ENCODE data around the gene NEUROD2. TPM values are rescaled to one million over a fixed set of nuclear protein-coding genes. Genes with fewer than 3 reads are reported as not detected.

NEUROD2 gene
- total RNA-seq, 1 donor from 2014 or later = not detected

DNA sequence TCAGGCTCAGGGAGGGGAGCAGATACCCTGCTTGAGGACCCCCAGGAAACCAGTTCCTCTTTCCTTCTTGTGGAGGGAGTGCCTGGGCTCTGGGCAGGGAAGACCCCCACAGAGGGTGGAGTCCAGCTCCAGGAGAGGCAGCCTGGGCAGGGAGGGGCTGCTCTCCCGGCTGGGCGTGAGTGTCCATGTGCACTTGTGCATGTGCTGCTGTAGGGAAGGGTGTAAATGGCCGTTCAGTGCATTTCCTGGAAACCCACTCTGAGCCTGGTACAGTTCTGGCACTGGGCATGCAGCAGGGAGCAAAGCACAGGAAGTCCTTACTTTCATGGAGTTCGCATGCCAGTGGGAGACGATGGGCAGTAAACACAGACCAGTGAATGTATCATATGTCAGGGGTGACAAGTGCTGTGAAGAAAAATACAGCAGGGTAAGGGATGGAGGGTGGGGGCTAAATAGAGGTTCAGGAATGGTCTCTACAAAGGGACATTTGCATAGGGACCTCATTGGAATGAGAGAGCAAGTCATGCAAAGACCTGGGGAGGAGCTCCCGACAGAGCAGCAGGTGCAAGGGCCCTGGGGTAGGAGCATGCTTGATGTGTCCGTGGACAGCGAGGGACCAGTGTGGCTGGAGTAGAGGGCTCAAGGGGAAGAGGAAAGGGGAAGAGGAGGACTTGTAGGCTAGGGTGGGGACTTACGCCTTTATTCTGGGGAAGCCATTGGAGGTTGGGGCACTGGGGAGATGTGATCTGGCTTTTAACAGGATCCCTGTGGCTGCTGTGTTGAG lies 34.8 kb upstream of the NEUROD2 start:
- H3K4me3 Mint-ChIP-seq = no peak overlapping the region
- no peaks in the 10 kb centered on the region for H3K27me3 Mint-ChIP-seq (ENCODE audit: low read depth)
- TF ChIP-seq CTCF (conservative IDR thresholded peaks at IDR 0.05) = no peak
- H3K36me3 Mint-ChIP-seq (ENCODE audit: low read depth) = no peaks in the 10 kb centered on the region
- no peak for DNase-seq (ENCODE audit: low read depth, low spot score)
- no peaks in the 10 kb centered on the region for H3K9me3 Mint-ChIP-seq
- peaks cover 42% of the 10 kb centered on the region for H3K4me1 Mint-ChIP-seq
- H3K27ac Mint-ChIP-seq (ENCODE audit: unreplicated experiment) = no peak overlapping the region

DNA sequence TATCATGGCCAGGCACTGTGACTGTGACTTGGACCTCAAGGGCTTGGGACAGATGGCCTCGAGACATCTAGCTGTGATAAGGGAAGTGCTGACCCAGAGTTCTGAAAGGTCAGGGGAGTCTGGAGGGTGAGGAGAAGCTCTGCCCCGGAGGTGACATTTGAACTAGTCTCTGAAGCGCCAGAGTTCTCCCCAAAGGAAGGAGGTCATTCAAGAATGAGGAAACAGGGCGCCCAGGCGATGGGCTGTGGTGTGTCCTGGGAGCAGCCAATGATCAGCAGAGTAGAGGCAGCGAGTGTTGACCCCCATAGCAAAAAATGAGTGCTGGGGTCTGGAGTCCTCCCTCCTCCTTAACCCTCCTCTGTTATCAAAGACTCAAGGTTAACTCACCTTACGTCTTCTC lies 34.2 kb upstream of the NEUROD2 start:
- H3K4me1 Mint-ChIP-seq = peaks cover 43% of the 10 kb centered on the region

GRCh38 chr17:39641097-39641496 lies 33.4 kb upstream of the NEUROD2 start:
- Mint-ChIP-seq H3K27me3 (ENCODE audit: low read depth) (no peaks in the 10 kb centered on the region), H3K4me1 (peaks cover 49% of the 10 kb centered on the region), H3K27ac (ENCODE audit: unreplicated experiment) (peak overlapping the region; percentile 19), H3K4me3 (no peak overlapping the region), H3K36me3 (ENCODE audit: low read depth) (no peaks in the 10 kb centered on the region), H3K9me3 (no peaks in the 10 kb centered on the region)
- no peak for TF ChIP-seq CTCF (conservative IDR thresholded peaks at IDR 0.05)
- DNase-seq (ENCODE audit: low read depth, low spot score) = no peak

More for the DNA sequence above, 34.2 kb upstream of the NEUROD2 start:
- Mint-ChIP-seq H3K9me3 (no peaks in the 10 kb centered on the region), H3K4me3 (no peak overlapping the region), H3K27ac (ENCODE audit: unreplicated experiment) (no peak overlapping the region), H3K27me3 (ENCODE audit: low read depth) (no peaks in the 10 kb centered on the region), H3K36me3 (ENCODE audit: low read depth) (no peaks in the 10 kb centered on the region)
- TF ChIP-seq CTCF (conservative IDR thresholded peaks at IDR 0.05) = no peak
- DNase-seq (ENCODE audit: low read depth, low spot score) = no peak

- H3K27ac Mint-ChIP-seq (ENCODE audit: unreplicated experiment) = no peak overlapping the region
- no peaks in the 10 kb centered on the region for H3K27me3 Mint-ChIP-seq (ENCODE audit: low read depth)
- DNase-seq (ENCODE audit: low read depth, low spot score) = no peak
- peak overlapping the region; percentile 67 for H3K4me3 Mint-ChIP-seq
- TF ChIP-seq CTCF (conservative IDR thresholded peaks at IDR 0.05) = no peak
- peaks cover 48% of the 10 kb centered on the region for H3K4me1 Mint-ChIP-seq
- H3K36me3 Mint-ChIP-seq (ENCODE audit: low read depth) = no peaks in the 10 kb centered on the region
- no peaks in the 10 kb centered on the region for H3K9me3 Mint-ChIP-seq
Observed at GRCh38 chr17:39640591-39641031, 32.9 kb upstream of the NEUROD2 start.

GRCh38 chr17:39639566-39640458 lies 32.1 kb upstream of the NEUROD2 start:
- no peaks in the 10 kb centered on the region for H3K27me3 Mint-ChIP-seq (ENCODE audit: low read depth)
- peak overlapping the region; percentile 84 for H3K27ac Mint-ChIP-seq (ENCODE audit: unreplicated experiment)
- no peak for TF ChIP-seq CTCF (conservative IDR thresholded peaks at IDR 0.05)
- peak overlapping the region; percentile 77 for H3K4me3 Mint-ChIP-seq
- no peak for DNase-seq (ENCODE audit: low read depth, low spot score)
- peaks cover 43% of the 10 kb centered on the region for H3K4me1 Mint-ChIP-seq
- no peaks in the 10 kb centered on the region for H3K36me3 Mint-ChIP-seq (ENCODE audit: low read depth)
- no peaks in the 10 kb centered on the region for H3K9me3 Mint-ChIP-seq

Data from neural crest cell (in vitro differentiated cells).